HG02623 (cell line): ENCODE data around the gene PTCH2.

ENCODE experiments used
- ATAC-seq: cut with Tn5 transposase; IDR thresholded peaks from one replicate; pipeline ENCODE4 v1.9.1; 2021; ENCODE audit warnings: moderate library complexity; ENCODE audit not compliant: unreplicated experiment

The PTCH2 gene, protein sequence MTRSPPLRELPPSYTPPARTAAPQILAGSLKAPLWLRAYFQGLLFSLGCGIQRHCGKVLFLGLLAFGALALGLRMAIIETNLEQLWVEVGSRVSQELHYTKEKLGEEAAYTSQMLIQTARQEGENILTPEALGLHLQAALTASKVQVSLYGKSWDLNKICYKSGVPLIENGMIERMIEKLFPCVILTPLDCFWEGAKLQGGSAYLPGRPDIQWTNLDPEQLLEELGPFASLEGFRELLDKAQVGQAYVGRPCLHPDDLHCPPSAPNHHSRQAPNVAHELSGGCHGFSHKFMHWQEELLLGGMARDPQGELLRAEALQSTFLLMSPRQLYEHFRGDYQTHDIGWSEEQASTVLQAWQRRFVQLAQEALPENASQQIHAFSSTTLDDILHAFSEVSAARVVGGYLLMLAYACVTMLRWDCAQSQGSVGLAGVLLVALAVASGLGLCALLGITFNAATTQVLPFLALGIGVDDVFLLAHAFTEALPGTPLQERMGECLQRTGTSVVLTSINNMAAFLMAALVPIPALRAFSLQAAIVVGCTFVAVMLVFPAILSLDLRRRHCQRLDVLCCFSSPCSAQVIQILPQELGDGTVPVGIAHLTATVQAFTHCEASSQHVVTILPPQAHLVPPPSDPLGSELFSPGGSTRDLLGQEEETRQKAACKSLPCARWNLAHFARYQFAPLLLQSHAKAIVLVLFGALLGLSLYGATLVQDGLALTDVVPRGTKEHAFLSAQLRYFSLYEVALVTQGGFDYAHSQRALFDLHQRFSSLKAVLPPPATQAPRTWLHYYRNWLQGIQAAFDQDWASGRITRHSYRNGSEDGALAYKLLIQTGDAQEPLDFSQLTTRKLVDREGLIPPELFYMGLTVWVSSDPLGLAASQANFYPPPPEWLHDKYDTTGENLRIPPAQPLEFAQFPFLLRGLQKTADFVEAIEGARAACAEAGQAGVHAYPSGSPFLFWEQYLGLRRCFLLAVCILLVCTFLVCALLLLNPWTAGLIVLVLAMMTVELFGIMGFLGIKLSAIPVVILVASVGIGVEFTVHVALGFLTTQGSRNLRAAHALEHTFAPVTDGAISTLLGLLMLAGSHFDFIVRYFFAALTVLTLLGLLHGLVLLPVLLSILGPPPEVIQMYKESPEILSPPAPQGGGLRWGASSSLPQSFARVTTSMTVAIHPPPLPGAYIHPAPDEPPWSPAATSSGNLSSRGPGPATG

DNA sequence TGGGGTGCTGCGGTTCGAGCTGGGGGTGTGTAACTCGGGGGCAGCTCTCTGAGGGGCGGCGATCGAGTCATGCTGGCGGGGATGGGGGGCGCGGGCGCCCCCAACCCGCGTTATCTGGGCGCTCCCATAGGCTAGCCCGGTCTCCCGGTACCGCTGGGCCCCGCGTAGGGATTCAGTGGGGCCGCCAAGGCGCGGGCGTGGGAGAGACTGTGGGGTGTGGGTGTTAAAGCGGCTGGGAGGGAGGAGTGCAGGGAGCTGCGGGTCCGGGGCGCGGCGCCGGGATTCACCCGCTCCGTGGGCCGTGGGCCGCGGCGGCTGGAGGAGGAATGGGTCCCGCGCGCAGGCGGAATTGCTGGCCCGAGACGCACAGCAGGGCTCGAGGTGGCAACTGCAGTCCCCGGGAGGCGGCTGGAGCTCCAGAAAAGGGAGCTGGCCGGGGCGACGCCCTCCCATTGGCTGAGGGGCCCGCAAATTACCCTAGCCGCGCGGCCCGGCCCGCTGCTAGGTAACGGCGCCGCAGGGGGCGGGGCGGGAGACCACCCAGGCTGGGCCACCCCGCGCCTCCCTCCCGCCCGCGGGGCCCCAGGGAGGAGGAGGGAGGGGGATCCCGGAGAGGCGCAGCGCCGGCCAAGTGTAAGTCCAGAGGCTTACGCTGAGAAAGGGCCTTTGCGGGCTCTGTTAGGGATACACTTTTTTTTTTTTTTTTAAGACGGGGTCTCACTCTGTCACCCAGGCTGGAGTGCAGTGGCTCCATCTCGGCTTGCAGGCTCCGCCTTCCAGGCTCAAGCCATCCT lies at the start of gene PTCH2:
TSS of gene PTCH2 (minus strand) at position 392 of the 794 bp plus-strand sequence. CDS start at position 71, 321 bp downstream.
- no peak for ATAC-seq

DNA sequence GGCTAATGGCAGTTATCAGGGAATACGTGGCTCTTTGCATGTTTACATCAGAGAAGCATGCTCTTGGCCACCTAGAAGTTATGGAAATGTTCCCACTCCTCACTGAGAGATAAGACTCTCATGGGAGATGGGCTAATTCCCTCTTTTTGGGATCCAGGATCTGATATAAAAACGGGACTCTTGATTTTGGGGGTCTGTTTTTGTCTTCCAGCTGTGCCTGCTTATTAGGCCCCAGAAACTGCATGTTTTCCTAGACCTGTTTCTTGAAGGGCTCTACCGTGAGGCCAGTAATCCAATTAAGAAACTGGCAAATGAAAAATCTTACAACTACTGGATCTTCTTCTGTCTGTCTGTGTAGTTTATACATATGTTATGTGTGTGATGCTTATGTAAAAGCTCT lies 47.0 kb upstream of the PTCH2 start:
- ATAC-seq: no peak

DNA sequence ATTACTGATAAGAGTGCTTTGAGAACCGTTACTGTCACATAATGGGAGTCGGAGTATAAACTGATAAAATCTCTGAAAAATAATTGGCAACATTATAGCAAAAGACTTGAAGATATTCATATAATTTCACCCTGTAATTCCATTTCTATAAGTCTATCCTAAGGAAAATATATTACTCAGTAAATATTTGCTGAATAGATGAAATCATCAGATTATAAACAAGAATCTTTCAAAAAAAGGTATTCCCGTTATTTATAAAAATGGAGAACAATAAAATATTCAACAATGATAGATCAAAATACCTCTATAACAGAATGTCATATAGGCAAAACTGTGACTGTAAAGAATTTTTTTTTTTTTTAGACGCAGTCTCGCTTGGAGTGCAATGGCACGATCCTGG lies 42.4 kb upstream of the PTCH2 start:
- ATAC-seq: no peak

DNA sequence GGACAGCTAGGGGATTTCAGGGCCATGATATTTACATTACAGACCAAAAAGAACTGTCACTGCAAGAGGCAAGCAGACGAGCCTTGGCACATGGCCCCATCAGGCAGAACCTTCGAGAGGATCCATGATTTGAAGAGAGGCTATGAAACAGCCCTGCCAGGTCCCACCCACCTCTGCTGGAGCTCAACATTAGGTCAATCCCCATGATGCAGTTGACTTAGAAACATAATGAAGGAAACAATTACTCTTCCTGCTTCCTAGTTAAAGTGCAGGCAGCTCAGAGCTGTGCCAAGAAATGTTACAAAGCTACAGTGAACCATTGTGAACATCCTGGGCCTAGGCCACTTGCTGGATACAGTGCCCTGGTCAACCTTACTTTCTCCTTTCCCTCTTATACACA lies 41.7 kb upstream of the PTCH2 start:
- ATAC-seq: no peak

DNA sequence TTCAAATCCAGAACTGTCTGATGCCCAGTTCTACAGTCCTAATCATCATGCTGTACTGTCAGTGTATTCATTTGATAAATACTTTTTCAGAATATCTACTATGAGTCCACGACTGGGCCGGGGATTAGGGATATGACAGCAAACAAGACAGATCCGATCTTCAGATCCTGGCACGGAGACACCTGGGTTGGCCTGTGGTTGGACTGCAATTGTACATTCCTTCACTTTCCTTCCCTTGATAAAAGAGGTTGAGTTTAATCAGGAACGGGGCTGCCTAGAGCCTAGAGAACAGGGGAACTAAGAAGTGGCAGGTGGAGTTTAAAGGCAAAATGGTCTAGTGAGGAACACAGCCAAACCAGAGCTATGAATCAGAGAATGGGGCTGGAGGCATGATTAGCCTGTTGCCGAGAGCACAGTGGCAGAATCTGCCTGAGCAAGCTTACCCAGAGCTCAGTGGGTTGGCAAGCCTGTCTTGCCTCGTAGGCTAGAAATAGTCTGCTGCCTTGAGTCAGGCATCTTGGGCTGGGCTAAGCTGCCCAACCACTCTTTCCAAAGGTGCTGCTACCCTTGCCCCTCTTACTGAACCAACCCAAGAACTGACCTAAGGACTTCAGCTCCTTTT lies 38.1 kb upstream of the PTCH2 start:
- ATAC-seq: no peak

DNA sequence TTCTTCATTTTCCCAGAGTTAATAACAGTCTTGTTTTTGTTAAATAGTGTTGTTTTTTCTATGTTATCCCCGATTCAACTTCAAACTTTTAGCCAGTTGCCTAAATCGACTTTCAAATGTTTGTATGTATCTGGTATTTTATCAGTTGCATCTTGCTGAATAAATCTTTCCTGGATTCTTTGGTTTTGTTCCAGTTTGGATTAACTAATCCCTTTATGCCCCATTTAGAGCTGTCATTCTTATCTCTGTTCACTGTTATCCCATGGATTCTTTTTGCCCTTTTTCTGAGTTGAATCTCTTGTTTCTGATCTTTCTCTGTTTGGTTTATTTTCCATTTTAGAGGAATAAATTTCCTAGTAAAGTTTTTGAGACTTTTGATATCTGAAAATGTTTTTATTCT lies 31.1 kb upstream of the PTCH2 start:
- no peak for ATAC-seq

DNA sequence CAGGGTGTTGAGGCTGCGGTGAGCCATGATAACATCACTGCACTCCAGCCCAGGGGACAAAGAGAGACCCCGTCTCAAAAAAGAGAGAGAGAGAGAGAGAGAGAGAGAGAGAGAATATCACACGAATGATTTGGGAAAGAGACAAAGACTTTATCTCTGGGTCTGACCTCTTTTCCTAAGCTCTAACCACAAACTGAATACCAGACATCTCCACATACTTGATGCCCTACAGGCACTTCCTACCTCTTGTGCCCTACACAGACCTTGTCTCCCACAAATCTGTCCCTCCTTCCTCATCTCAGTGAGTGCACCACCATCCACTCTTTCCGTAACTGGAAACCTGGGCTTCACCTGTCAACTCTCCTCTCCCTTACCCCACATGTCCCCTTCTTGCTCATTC lies 27.0 kb upstream of the PTCH2 start:
- no peak for ATAC-seq

DNA sequence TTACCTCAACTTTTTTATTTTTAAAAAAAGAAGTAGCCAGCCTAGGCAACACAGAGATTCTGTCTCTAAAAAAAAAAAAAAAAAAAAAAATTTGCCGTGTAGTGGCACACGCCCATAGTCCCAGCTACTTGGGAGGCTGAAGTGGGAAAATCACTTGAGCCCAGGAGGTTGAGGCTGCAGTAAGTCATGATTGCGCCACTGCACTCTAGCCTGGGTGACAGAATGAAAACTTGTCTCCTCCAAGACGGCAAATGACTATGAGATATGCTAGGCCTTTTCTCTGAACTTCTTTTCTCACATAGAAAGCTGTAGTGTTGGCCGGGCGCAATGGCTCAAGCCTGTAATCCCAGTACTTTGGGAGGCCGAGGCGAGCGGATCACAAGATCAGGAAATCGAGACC lies 24.7 kb upstream of the PTCH2 start:
- ATAC-seq: no peak

DNA sequence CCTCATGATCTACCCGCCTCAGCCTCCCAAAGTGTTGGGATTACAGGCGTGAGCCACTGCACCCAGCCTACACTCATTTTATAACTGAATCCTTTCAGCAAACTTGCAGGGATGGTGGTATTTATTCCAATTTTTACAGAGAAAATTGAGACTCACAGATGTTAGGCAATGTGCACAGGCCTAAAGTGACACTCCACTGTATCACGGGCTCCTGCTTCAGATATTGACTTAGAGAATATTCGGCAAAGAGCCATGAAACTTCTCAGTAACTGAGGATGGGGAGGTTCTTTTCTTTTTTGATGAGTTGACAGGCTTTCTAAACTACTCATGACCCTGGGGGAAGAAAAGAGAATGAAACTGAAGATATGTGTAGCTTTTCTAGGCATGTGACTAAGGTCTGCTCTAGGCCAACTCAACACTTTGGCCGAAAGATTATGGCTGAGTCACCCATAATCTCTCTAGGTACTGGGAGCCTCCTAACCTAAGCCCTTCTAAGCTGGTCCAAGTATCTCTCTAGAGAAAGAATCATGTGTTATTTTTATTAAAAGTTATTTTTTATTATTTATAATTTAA lies 19.9 kb upstream of the PTCH2 start:
- no peak for ATAC-seq

DNA sequence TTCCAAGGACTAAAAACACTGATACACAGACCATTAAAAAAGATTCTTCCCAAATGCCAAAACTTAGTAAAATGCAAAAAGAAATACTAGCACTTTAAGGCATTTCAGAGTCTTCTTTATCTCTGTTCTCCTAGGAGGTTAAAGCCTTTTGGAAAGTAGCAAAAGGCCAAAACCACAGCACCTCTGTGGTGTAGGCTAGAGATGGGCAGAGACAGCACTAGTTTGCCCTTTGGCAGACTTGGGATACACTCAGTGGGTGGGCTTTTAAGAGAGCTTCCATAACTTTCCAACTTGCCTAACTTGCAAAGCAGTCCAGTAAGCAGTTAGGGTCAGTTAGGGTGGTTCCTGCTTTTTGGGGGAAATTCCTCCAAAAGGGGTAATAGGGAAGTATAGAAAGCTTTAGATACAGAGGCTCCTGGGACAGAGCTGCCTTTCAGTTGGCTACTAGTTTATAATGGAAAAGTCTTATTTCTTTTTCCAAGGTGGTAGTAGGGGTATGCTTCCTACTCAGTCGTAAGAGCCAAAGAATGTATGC lies 17.9 kb upstream of the PTCH2 start:
- ATAC-seq: no peak

DNA sequence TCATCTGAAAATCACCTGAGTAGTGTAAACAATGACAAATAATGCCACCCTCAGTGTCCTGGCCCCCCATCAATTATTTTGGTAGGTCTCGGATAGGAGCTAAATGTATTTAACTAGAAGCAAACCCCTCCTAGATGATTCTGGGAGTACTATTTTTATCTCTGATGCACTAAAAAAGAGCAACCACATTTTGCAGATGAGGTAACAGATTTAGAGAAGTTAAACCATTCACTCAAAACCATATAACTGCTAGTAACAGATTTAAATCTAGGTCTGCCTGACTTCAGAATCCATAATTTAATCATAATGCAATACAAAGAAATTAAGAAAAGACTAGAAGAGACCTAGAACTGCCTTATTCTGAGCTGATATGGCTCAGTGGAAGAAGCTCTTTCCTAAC lies 17.3 kb upstream of the PTCH2 start:
- no peak for ATAC-seq

DNA sequence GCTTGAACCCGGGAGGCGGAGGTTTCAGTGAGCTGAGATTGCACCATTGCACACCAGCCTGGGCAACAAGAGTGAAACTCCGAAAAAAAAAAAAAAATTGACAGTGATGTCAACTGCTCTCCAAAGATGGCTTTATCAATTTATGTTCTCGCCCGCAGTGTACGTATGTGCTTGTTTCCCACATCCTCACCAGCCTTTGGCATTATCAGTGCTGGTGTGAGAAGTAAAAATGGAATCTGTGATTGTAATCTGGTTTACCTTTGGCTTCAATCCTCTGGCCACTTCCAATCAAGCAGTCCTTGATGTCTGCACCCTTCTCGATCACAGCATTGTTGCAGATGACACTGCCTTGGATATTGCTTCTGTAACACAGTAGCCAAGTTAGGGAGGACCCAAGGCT lies 14.4 kb upstream of the PTCH2 start:
- no peak for ATAC-seq

DNA sequence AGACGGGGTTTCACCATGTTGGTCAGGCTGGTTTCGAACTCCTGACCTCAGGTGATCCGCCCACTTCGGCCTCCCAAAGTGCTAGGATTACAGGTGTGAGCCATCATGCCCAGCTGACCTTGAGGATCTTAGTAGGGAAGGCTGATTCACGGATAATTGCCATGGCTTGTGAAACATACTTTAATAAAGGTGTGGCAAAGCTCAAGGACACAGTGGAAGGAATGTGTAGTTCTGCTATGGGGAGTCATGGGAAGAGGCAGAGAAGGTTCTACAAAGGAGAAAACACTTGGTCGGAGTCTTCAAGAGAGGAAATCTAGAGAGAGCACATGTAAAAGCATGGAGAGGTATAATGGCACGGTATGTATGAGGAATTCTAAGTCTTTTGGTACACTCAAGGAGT lies 12.7 kb upstream of the PTCH2 start:
- ATAC-seq: no peak

DNA sequence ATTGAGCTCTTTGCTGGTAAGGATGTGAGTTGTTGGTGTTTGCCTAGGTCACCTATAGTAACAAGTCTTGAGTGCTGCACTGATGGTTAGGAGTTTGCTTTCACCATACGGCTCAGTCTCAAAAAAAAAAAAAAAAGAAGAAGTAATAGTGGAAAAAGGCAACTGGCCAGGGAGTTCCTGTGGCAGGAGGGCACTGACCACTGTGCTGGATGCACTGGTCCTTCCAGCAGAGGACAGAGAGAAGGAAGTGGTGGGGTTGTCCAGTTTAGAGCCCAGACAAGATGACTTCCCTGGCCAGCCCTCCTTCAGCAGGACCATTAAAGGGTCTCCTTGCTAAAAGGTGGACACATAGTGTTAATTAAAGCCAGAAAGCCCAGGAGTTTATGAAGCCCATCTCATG lies 11.9 kb upstream of the PTCH2 start:
- no peak for ATAC-seq

DNA sequence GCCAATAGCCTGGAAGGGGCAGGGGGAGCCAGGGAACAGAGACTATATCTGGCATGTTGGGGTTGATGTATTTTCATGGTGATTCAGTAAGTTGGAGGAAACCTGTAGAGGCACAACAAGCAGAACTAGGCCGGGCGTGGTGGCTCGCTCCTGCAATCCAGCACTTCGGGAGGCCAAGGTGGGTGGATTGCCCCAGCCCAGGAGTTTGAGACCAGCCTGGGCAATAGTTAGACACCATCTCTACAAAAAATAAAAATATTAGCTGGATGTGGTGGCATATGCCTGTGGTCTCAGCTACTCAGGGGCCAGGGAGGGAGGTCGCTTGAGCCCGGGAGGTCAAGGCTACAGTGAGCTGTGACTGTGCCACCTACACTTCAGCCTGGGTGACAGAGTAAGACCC lies 10.1 kb upstream of the PTCH2 start:
- no peak for ATAC-seq

DNA sequence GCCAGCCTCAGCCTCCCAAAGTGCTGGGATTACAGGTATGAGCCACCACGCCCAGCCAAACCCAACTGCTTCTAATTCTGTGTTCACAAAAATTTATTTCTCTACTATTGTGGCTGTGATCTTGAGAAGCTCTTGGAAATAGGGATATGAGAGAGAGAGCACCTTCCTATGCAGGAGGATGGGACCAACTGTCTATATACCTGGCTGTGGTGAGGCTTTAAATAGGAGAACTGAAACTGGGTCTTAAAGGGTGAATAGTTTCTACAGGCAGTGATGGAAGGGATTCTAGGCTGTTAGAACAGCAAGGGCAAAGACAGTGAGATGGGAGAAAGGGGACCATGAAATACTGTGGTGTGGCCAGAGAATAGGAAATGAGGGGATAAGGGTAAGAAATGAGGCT lies 8.3 kb upstream of the PTCH2 start:
- no peak for ATAC-seq

DNA sequence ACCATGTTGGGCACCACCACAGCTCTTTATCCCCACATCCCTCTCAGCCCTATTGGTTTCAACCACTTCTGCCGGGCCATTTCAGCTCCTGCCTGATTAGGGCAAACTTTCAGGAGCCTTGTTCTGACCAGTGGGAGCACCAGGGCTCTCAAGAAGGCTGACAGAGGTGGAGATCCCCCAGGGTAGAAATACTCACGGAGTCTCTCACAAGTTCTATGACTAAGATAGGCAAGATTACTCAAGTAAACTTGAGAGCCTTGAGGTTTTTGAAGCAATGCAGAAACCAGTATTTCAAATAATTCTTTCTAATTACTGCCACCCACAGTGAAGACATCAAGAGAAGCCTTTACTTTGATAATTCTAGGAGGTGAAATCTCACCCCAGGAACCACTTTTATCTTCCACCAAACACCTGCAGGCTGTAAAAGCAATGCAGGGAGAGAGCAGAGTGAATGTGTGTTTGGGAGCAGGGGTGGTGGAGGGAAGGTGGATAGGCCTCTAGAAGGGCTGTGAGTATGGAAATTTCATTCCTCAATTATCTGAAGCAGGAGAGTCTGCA lies 6.6 kb upstream of the PTCH2 start:
- no peak for ATAC-seq

DNA sequence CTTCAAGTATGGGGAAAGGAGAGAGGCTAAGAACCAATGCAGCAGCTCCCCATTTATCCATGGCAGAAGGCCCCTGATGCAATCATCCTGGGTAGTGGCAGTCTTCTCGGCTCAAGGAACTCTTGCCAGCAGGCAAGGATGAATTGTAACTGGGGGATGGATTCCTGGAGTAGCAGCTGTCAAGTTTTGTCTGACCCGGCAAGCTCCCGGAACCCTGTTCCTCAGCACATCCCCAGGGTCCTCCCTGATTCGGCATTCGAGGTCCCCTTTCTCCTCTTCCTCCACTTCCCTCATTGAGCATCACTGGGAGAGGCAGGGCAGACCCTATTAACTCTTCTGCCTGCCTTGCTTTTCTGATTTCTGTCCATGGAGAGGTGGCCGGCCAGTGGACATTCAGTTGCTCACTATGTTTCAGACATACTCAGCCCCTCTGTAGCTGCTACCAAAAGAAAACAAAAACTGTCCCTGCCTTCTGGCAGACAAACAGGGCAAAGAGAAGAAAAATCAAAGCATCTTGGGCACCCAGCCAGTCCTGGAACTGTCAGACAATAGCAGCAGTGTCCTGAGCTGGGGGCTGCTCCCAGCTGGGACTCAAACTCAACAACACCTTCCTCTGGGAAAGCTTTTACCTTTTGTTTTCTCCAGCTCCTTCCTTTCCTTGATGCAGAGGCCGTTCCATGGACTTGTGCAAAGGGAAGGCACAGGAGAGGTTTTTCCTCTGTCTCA lies 5.6 kb upstream of the PTCH2 start:
- no peak for ATAC-seq

DNA sequence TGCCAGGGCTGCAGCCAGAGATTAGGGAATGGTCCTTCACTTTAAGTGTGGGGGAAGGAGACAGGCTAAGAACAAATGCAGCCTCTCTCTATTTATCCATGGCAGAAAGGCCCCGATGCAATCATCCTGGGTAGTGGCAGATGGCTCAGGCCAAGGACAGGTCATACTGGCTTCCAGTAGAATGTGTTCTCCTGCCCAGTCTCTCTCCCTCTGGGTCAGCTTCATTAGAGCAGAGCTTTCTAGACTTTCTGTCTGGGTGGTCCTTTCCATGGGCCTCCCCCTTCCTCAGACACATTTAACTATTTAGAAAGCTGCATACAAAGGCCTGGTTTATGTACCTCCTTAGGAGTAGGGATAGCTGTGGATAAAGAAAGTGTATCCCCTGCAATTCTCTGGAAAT lies 4.8 kb upstream of the PTCH2 start:
- ATAC-seq: no peak
